Endothelial cell of umbilical vein (primary cell): ENCODE data around the gene FBXO10.

Experiments
- EZH2 ChIP-seq: IDR thresholded peaks from 2 replicates; pipeline ENCODE4 v1.6.1; 2012; ENCODE audit warnings: borderline replicate concordance, low read depth, mild to moderate bottlenecking, moderate library complexity, low read length, inconsistent platforms; ENCODE audit not compliant: severe bottlenecking
- FOS ChIP-seq: IDR thresholded peaks from 2 replicates; pipeline ENCODE4 v1.6.1; 2011; ENCODE audit warnings: mild to moderate bottlenecking, low read length, moderate library complexity, borderline replicate concordance; ENCODE audit not compliant: insufficient read depth
- GATA2 ChIP-seq: IDR thresholded peaks from 2 replicates; pipeline ENCODE4 v1.7.0; 2011; ENCODE audit warnings: low read depth, mild to moderate bottlenecking, moderate library complexity, mixed read lengths, low read length; ENCODE audit not compliant: insufficient read length, insufficient read depth
- POLR2A ChIP-seq: IDR thresholded peaks from 2 replicates; pipeline ENCODE4 v1.6.1; 2012; ENCODE audit warnings: low read depth, mild to moderate bottlenecking, control low read depth, low read length
- POLR2AphosphoS5 ChIP-seq: IDR thresholded peaks from 2 replicates; pipeline ENCODE4 v1.6.1; 2012; ENCODE audit warnings: low read depth, mild to moderate bottlenecking, control low read depth, low read length, moderate library complexity; ENCODE audit not compliant: insufficient read depth
- TF ChIP-seq, protein P1 (sequence below), 2 donors: IDR thresholded peaks; 1 replicate in 1 of 2; 2 replicates in 1 of 2; pipeline ENCODE4 v1.5.1; 2011; ENCODE audit warnings: low read length in 2 of 2, mild to moderate bottlenecking in 2 of 2, moderate library complexity in 2 of 2, control low read depth in 1 of 2, inconsistent platforms in 1 of 2, low read depth in 1 of 2; ENCODE audit not compliant: insufficient read depth in 1 of 2; ENCODE audit errors: extremely low read depth in 1 of 2
- TF ChIP-seq, protein P2 (sequence below): IDR thresholded peaks from 2 replicates; pipeline ENCODE4 v1.6.1; 2011; ENCODE audit not compliant: insufficient read depth, insufficient read length

DNA sequence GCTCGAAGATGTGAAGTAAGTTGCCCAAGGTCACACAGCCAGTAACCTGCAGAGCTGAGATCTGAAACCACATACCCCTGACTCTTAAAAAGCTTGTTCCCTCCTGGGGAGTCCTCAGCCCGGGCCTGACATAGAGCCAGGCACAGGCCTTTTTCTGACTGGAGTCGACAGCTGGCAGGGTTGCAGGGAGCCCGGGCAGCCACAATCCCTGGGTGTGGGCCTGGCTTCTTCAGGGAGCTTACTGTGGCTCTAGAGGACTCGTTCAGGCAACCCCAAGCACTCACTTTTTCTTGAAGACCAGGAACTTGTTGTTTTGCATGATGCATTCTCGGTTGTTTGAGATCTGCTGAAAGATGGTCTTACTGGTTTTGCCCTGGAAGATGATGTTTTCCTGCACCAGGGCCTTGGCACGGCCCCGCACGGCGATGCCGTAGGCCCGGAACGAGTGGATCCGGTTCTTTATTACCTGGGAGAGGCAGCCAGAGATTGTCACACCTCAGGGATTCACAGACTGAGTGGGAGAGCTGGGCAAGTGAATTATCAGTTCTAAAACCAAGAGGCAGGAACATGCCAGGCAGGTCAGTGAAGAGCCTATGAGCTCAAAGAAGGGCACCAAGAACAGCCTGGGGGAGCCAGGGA lies 60.4 kb downstream of the FBXO10 start:
- TF ChIP-seq, protein P1, sequence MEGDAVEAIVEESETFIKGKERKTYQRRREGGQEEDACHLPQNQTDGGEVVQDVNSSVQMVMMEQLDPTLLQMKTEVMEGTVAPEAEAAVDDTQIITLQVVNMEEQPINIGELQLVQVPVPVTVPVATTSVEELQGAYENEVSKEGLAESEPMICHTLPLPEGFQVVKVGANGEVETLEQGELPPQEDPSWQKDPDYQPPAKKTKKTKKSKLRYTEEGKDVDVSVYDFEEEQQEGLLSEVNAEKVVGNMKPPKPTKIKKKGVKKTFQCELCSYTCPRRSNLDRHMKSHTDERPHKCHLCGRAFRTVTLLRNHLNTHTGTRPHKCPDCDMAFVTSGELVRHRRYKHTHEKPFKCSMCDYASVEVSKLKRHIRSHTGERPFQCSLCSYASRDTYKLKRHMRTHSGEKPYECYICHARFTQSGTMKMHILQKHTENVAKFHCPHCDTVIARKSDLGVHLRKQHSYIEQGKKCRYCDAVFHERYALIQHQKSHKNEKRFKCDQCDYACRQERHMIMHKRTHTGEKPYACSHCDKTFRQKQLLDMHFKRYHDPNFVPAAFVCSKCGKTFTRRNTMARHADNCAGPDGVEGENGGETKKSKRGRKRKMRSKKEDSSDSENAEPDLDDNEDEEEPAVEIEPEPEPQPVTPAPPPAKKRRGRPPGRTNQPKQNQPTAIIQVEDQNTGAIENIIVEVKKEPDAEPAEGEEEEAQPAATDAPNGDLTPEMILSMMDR (IDR thresholded peaks at IDR 0.05; ENCODE audit: extremely low read depth in 1 of 2, insufficient read depth in 1 of 2, low read depth in 1 of 2, low read length in 2 of 2): no peak
- no peak for TF ChIP-seq POLR2AphosphoS5
- TF ChIP-seq POLR2A: no peak
- TF ChIP-seq GATA2: no peak
- TF ChIP-seq EZH2: no peak
- TF ChIP-seq, protein P2, sequence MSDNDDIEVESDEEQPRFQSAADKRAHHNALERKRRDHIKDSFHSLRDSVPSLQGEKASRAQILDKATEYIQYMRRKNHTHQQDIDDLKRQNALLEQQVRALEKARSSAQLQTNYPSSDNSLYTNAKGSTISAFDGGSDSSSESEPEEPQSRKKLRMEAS: no peak
- no peak for TF ChIP-seq FOS
